GM21723 (cell line): ENCODE data around the gene MTFMT.
"Not testable (repeated sequence)": the region's sequence is repeated elsewhere in the genome, so short reads cannot be mapped to it uniquely, and the experiment has no call there.

ENCODE experiments used
- ATAC-seq: cut with Tn5 transposase; IDR thresholded peaks from one replicate; pipeline ENCODE4 v1.9.1; 2021; ENCODE audit warnings: mild to moderate bottlenecking, moderate library complexity; ENCODE audit not compliant: unreplicated experiment

MTFMT gene

DNA sequence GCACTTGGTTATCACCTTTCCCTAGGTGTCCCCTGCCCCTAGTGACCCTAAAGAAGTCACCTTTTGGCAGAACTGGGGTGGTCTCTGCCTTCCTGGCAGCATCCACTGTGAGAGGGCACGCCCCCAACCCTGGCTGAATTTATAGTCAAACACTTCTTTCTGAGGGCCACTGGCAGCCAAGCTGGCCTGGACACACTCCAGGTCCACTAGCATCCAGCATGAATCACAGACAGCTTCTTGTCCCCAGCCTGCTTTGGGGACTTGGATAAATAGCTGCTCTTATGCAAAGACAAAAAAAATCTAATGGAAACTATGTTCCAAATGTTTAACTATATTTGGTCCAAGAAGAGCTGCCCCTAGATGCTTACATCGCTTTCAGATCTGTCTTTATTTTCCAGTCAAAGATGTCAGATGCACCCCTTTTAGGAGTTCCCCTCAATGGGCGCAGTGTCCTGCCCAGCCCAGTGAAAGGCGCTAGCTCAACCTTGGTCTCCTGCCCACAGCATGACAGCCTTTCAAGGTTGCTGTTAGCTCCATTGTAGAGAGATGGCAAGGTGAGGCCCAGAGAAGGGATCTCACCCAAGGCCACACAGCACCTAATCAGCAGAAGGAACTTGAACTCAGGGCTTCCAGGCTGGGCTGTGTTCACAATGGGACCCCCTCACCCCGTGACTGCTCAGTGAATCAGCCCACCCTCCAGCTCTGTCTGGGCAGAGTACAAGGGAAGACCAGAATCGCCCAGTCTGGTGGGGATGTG, 31.4 kb upstream of the MTFMT start:
- no peak for ATAC-seq

- no peak for ATAC-seq
Observed at GRCh38 chr15:65059931-65060596, 30.6 kb upstream of the MTFMT start.

- ATAC-seq = no peak
Observed at GRCh38 chr15:65059369-65059750, 29.9 kb upstream of the MTFMT start.

DNA sequence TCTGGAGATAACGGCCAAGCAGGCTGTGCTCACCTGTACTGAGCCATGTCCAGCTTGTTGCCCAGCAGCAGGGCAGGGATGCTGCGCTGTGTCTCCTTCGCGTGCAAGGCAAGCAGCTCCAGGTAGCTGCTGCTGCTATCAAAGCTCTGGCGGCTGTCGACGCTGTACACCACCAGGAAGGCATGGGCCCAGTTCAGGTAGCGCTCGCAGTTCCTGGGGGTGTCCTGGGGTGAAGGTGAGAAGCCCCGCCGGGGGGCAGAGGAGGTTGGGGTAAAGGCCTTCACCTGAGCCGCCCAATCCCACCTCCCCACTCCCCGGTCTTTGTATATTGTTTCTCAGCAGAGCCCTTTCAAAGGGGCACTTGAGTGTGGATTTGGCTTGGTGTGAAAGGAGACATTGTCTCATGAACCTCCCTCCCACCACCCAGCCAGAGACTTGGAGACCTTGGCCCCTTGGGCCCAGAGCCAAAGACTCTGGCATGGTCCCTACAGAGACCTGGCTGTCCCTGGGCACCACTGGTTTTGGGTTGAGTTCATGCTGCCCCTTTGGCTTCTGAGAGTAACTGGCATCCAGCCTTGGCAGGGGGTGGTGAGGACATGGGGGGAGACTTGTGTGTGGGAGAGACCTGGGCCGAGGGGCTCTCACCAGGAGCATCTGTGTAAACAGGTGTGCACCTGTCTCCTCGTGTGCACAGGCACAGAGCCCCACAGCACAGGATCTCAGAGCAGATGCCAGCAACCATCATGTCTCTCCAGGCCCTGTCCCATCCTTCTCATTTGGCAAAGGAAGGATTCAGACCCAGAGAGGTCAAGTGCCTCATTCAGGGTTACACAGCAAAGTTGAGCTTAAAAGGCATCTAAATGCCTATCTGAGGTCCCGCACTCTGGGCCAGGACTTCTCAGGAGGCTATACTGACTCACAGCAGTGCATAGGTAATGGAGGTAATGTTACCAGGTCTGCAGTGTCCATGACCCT, 29.2 kb upstream of the MTFMT start:
- ATAC-seq = no peak

- no peak for ATAC-seq
Observed at GRCh38 chr15:65057549-65057940, 28.1 kb upstream of the MTFMT start.

DNA sequence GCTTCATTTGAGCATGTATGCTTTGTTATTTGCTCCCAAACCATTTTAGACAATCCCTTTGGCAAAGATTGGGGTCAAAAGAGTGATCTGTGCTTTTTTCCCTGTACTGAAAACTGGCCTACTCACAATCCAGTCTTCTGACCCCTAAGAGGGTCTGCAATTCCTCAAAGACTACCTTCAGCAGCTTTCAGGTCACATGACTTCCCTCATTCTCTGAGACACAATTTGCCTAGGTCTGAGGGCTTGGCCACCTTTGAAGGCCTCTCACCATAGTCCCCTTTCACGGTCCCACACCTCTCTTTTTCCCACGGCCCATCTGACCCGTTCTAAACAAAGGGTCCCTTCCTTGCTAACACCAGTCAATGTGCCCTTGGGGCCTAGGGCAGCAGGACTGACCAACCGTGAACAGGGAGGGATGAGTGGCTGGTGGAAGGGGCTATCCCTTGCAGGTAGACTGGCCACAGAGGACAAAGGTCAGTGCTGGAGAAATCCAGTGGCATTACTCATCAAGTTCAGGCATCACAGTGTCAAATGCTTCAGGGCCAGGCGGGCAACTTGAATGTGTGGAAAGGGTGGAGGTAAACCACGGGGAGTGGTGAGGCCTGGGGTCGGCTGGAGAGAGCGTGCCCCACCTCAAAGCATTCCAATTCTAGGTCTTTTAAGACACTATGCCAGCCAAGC, 27.6 kb upstream of the MTFMT start:
- ATAC-seq = no peak

GRCh38 chr15:65056106-65056505, 26.7 kb upstream of the MTFMT start:
- no peak for ATAC-seq

DNA sequence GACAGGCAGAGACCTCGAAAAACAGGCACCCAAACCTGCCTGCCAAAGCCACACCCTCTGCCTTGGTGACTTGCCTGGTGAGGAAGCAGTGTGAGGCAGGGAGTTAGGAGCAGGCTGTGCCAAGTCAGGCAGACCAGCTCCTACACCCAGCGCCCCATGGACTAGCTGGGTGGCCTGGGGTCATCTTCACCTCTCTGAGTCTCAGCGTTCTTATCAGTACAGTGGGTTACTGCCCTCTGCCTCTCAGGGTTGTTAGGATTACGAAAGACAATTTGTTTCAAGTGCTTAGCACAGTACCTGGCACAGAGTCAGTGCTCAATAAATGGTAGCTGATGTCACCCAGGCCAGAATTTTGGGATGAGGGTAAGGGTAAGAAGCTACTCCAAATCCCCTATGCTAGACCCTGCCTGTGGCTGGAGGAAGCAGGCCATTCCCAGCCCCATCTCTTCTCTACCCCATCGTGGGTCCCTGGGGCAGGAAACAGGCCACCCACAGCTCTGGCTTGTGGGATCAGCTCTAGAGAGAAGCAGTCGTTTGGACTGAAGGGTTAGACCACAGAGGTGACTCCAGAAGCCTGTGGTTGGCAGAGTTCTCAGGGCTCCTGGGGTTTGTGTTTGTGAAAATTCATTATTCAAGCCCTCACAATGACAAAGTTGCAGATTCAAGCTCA, 25.9 kb upstream of the MTFMT start:
- no peak for ATAC-seq

GRCh38 chr15:65054333-65055200, 25.1 kb upstream of the MTFMT start:
- peak; percentile 54 for ATAC-seq

- no peak for ATAC-seq
Observed at GRCh38 chr15:65052956-65053355, 23.5 kb upstream of the MTFMT start.

DNA sequence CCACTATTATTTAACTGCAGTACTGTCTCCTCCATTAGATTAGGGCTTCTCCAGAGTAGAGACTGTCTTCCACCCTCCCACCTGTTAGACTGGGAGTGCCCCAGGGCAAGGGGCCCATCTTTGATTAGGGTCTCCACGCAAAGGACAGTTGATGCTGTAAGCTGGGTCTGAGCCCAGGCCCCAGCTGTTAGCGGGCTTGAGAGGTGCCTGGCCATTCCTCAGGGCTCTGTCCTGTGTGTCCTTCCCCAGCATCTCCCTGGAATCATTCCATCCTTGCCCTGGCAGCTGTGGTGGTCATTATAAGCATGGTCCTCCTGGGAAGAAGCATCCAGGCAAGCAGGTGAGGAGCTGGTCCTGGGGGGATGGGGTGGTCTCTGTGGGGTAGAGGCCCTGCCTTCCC, 21.8 kb upstream of the MTFMT start:
- ATAC-seq = no peak

- ATAC-seq = no peak
Observed at GRCh38 chr15:65050270-65050669, 20.8 kb upstream of the MTFMT start.

DNA sequence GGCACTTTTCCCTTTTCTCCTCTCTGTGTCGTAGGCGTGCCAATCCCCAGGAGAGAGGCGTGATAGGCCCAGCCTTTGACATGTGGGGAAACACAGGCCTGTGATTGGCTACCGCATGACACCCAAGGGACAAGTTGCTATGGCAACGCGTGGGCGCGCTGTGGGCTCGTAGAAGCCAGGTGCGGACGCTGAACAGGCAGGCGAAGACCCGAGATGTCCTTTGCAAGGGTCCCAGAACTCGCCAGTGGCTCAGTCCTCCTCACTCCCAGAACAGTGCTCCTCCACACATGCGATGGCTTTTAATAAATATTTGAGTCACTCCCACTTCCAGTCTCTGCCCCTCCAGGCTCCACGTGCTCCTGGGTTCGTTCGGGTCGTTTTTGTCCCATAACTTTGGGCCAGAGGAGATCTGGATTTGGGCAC, 20.0 kb upstream of the MTFMT start:
- peak; percentile 73 for ATAC-seq

DNA sequence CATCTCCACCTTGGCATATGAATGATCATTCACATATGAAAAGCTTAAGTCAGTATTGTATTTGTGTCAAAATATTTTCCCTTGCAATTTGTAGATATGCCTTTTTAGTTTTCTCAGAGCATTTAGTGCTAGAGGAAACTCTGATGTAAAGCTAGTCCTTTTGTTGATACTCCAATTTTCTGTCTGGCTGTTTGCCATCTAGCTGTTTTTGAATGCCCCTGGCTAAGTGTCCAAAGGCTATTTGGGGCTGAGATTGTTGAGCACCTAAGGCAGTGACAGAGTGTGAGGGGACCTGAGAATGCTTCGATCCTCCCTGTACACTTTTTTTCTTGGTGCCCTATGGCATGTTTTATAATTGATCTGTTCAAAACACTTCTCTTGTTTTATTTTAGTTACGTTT, 18.8 kb upstream of the MTFMT start:
- no peak for ATAC-seq

DNA sequence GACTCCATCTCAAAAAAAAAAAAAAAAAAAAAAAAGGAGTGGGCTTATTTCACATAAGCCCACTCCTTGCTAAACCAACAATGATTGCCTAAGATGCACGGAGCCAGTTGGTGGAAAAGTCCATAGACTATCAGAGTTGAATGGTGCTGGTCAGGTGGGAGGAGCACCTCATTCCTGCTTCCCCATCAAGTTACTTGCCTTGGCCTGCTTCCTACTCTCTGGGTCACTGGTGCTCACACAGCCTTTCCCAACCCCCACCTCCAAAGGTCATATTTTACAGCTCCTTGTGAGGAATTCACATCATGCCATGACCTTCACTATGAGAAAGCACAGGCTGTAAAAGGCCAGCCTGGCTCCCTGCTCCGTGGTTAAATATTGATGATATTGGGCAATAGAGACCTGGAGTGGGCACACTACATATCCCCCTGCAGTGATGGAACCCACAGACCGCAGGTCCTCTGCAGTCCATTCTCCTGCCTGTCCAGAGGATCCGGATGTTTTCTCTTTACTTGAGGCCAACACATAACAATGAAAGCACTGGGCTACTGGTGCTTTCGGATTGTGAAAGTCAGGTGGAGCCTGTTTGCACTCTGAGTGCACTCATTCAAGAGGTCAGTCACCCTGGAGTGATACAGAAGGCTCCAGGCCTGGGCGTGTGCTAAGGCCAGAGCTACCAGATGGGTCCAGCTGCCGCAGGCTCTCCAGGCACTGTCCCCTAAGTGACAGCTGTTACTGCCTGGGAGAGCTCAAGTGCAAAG, 15.5 kb upstream of the MTFMT start, which contains the start of gene SLC51B:
SLC51B (plus strand) TSS at position 664 of the 758 bp plus-strand sequence. CDS start 4,618 bp downstream, outside the sequence.
- ATAC-seq = no peak

DNA sequence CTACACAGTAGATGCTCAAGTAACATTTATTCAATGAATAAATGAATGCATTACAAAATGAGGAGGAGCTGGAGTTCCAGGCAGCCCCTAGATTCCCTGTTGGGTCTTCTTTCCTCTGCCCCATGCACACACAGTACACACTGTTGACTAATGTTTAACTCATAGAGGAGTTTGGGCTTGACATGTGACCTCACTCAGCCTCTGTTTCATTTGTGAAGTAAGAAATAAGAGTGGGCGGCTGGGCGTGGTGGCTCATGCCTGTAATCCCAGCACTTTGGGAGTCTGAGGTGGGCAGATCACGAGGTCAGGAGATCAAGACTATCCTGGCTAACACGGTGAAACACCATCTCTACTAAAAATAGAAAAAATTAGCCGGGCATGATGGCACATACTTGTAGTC, 14.8 kb upstream of the MTFMT start:
- not testable (repeated sequence) for ATAC-seq

- no peak for ATAC-seq
Observed at GRCh38 chr15:65042776-65043327, 13.4 kb upstream of the MTFMT start.

DNA sequence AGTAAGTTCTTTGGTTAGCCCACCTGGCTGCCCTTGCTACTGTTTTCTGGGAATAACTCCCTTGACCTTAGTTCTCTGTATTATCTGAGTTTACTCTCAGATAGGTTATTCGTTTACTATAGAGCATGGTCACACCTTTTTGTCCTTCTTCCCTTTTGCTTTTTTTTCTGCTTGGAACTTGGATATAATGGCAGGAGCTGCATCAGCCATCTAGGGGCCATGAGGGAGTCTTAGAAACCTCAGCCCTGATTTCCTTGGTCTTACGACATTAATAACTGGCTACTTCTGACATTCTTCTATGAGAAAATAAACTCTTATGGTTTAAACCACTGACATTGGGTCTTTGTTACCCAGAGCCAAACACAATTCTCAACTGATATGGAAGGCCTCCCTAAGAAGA, 12.3 kb upstream of the MTFMT start:
- no peak for ATAC-seq
